Endometrium (tissue), 2 donors: ENCODE data around the gene UBAC2.
"Not testable (repeated sequence)": the region's sequence is repeated elsewhere in the genome, so short reads cannot be mapped to it uniquely, and the experiment has no call there.

Source experiments
- FAIRE-seq: peaks from 2 replicates; lab custom pipeline; 2012; peaks lifted over from hg19 to GRCh38; lab: Jason Lieb, UNC
- donor health status: control.
- donor health status: control.

Gene UBAC2

GRCh38 chr13:99214731-99215130 lies 14.1 kb downstream of the UBAC2 start:
- no peak for FAIRE-seq

- FAIRE-seq = no peak
Observed at GRCh38 chr13:99215184-99215830, 14.7 kb downstream of the UBAC2 start.

GRCh38 chr13:99217461-99218110 lies 16.9 kb downstream of the UBAC2 start:
- FAIRE-seq = no peak

- FAIRE-seq = no peak
Observed at GRCh38 chr13:99218126-99218525, 17.5 kb downstream of the UBAC2 start.

- no peak for FAIRE-seq
Observed at GRCh38 chr13:99218545-99218944, 17.9 kb downstream of the UBAC2 start.

- no peak for FAIRE-seq
Observed at GRCh38 chr13:99218969-99219368, 18.3 kb downstream of the UBAC2 start.

- no peak for FAIRE-seq
Observed at GRCh38 chr13:99220199-99220935, 19.7 kb downstream of the UBAC2 start.

GRCh38 chr13:99221567-99222239 lies 21.0 kb downstream of the UBAC2 start:
- FAIRE-seq = no peak

GRCh38 chr13:99223587-99223986 lies 22.9 kb downstream of the UBAC2 start:
- FAIRE-seq = no peak

- FAIRE-seq = no peak
Observed at GRCh38 chr13:99224021-99224420, 23.4 kb downstream of the UBAC2 start.

GRCh38 chr13:99225078-99225477 lies 24.4 kb downstream of the UBAC2 start:
- FAIRE-seq = no peak

- FAIRE-seq = no peak
Observed at GRCh38 chr13:99226513-99226912, 25.9 kb downstream of the UBAC2 start.

- FAIRE-seq = no peak
Observed at GRCh38 chr13:99227331-99227900, 26.8 kb downstream of the UBAC2 start.

- FAIRE-seq = no peak
Observed at GRCh38 chr13:99227909-99228688, 27.4 kb downstream of the UBAC2 start.

GRCh38 chr13:99228737-99229691 lies 28.4 kb downstream of the UBAC2 start:
- no peak for FAIRE-seq

- not testable (repeated sequence) for FAIRE-seq
Observed at GRCh38 chr13:99230588-99230987, 29.9 kb downstream of the UBAC2 start.

GRCh38 chr13:99230991-99231390 lies 30.3 kb downstream of the UBAC2 start:
- FAIRE-seq = no peak

GRCh38 chr13:99231721-99232120 lies 31.1 kb downstream of the UBAC2 start:
- no peak for FAIRE-seq

- FAIRE-seq = no peak
Observed at GRCh38 chr13:99237981-99238662, 37.5 kb downstream of the UBAC2 start.

- FAIRE-seq = no peak
Observed at GRCh38 chr13:99246100-99246499, 45.4 kb downstream of the UBAC2 start.
